Measurements from ENCODE around the gene ADRA2B.

The ADRA2B gene

DNA sequence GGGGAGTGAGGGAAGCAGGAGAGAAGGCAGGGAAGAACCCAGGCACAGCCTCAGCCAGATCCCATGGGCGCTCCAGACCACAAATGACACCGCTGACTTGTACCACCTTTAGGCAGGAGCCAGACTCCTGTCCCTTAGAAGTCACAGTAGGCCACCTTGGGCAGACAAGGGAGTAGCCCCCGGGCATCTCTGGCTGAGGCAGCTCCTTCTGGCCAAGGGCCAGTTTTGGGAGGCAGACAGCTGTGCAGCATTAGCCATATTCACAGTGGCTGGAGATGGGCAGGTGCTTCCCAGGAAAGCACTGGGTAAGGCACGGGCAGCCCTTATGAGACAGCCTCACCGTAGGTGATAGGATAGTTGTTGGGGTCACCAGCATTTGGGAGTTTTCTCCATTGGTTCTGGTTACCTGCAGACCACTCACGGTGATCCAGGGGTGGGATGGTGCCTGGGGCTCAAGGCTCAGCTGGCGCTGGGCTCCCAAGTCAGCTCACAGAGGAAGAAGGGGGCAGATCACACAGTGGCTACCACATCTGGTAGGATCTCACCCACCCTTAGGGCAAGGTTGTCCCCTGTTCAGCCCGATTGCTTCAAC is 19.9 kb upstream of the ADRA2B start:
- DNase-seq: no peak

DNA sequence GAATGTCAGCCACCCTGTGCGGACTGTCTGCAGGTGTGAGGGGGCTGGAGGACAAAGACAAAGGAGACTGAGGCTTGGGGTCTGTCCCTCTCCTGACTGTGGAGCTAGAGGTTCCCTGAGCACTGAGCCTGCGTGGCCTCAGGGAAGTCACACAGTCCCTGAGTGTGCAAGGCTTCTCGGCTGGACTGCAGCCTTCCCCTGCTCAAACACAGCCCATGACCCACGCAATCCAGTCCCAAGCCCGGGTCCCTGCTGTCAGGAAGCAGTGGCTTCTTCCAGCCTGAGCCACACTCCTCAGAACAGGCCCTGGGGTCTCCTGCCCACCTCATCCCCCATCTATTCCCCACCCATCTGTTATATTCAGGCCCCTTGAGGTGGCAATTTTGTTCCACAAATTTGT is 19.2 kb upstream of the ADRA2B start:
- no peak for DNase-seq

DNA sequence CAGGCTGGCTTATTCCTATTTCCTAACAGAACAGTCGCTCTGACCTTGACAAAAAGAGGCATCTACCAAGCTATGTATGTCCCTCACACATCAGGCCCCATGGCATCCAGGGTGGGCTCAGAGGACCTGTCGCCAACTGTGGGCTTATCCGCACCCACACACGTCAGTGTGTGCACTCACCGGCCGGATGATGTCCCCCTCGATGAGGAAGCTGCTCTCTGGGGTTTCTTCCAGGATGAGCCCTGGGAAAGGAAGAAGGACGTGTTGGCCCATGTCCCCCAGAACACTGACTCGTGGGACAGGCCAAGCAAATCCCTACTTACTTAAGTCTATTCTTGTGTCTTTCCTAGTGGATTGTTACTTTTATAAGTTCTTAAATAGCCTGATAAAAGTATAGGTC is 18.8 kb upstream of the ADRA2B start:
- DNase-seq: no peak

DNA sequence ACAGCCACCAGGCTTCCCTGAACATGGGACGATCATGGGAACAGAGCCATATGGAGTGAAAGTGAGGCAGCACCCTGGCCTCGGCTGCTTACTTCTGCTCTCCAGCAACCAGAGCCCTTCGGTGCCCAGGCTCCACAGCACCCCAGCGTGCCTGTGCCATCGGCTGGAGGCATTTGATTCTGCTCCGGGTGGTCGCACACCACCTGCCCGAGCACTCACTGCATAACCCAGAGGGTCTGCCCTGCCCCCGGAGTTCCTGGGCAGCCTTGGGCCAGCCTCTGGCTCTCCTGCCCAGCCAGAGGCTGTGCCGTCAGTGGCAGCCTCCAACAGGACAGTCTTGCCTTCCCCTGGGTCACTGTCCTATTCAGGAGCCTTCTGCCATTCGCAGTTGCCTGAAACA is 18.1 kb upstream of the ADRA2B start:
- no peak for DNase-seq

DNA sequence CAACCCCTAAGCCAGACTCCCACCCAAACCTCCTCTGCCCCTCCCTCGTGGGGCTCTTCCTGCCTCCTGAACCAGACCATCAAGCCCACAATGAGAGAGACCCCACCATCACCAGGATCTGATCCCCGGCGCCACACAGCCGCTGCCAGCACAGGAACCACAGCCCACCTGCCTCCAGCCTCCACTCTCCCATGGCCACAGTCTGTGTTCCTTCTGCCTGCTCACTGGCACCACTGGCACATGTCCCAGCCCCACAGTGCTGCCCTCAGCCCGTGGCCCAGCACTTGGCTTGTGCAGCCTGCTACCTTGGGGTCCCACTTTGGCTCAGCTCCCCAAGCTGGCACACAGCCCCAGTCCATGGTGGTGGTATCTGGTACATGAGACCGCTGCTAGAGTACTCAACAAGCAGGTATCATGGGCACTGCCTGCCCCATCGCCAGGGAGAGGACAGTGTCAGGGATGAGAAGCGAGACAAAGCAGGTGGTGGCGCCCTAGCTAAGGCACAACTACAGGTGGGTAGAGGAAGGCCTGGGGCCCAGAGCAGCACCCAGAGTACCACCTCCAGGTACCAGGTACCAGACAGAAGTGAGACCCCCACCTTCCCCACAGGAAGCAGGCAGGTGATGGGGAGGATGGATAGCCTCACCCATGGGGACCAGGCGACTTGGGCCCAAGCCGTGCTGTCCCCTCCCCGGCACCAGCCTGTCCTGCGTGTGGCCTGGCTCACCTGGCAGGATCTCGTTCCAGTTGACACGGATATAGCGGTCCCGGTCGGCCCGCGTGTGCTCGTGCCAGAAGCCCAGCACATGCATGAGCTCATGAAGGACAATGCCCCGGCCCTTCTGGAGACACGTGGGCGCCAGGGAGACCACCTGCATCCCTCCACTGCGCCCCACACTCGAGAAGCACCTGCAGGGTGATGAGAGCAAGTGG is 15.7 kb upstream of the ADRA2B start:
- no peak for DNase-seq

DNA sequence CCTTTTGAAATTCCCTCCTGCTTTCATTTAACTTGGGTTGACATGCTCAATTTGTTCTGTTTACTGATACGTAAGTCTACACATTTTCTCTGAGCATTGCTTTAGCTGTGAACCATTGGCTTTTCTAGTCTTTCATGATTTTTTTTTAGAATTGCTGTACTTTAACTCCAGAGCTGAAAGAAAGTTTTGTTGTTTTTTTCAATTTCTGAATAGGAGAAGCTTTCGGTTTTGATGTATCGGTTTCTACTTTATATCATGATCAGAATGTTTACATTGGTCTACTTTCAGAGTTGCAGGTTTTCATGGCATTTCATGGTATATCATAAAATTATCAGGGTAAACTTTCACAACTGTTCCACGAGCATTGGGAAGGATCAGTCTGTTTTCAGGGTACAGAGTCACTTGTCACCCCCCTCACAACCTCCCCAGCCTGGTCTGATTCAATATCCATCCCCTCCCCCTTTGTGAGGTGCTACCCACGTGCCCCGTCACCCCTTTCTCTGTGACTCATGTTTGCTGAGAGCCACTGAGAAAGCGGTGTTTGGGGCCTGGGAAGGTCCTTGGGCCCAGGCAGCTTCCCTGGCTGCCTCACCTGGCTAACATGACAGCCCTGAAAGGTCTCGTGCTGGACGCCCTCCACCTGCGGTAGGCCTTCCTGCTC is 14.9 kb upstream of the ADRA2B start:
- no peak for DNase-seq

DNA sequence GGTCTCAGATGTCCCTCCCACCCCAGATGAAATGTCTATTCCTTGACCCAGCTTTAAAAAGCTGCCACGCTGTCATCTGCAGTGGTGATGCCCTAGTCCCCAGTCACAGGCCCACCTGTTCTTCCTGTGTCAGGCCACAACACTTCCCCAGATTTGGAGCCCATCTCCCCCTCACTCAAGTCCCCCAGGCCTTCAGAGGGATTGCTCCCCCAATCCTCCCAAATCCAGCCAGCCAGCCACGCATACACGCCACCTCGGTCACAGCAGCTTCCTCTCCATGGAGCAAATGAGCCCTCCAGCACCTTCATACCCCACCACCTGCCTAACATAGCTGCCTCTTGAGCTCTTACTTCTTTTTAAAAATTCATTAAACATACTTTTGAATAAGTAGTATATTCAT is 14.1 kb upstream of the ADRA2B start:
- no peak for DNase-seq

DNA sequence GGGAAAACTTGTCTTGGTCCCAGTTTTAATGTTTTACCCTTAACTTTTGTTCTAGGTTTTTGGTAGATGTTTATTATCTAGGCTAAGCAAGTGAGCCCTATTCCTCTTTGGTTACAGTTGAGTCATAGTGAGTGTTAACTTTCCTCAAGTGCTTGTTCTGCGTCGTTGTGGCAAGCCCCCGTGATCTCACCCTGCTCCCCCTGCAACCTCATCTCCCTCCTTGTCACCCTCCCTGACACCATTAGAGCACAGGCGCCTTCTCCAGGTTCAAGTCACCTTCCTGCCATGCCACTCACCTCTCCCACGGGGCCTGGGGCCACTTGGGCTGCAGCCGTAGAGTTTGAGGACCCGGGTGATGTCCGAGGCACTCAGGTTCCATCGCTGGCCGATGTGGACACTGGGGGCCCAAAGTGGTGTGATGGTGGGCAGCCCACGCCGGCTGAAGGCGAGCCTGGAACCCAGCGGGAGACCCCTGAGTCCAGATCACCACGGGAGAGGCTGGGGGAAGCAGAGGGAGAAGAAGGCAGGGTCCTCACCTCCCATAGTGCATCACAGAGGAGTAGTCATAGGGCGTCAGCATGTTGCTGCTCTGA is 13.3 kb upstream of the ADRA2B start:
- no peak for DNase-seq

DNA sequence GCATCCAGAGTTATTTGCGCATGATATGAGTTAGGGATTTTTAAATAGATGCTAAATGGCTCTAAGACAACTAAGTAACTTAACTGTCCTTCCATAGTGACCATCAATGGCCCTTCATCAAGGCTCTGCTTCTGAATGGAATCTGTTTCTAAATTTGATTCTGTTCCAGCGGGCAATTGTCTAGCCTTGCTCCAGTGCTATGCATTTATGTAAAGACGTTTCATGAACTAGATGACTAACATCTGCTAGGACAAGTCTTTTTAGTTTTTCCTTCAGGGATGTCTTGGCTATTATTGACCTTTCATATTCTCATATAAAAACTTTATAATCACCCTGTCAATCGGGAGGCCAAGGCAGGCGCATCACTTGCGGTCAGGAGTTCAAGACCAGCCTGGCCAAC is 12.1 kb upstream of the ADRA2B start:
- no peak for DNase-seq

DNA sequence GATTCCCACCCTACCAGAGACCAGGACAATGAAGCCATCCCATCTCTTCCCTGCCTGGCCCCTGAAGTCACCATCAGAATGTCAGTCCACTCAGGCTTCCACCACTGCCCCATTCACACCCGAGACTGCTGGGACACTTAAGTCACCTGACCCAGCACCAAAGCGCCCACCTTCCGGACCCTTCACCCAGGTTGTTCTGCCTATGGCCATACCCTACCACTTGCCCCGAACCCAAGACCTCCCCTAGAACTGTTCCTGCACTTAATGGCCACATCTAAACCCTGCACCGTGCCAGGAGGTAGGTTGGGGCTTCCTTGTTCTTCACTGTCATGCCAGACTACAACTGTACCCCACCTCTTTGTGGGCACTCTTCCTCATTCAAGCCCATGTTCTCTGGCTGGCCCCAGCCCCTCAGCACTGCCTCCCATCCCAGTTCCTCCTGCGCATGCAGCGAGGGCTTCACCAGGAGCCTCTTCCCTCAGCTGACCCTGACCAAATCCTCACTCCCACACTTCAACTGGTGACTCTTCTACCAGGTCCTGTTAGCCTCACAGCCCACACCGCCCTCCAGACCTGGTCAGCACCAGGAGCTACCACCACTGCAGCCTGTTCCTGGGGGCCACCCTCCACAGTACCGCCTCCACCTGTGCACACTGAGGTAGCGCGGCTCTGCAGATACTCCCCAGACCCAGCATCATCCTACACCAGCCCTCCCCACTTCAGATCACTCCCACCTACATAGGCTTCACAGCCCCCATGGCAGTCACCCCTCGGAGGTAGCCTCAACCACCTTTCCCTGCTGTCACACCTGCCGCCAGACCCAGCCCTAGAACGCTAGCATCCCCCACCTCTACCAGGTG is 8.3 kb upstream of the ADRA2B start:
- no peak for DNase-seq

DNA sequence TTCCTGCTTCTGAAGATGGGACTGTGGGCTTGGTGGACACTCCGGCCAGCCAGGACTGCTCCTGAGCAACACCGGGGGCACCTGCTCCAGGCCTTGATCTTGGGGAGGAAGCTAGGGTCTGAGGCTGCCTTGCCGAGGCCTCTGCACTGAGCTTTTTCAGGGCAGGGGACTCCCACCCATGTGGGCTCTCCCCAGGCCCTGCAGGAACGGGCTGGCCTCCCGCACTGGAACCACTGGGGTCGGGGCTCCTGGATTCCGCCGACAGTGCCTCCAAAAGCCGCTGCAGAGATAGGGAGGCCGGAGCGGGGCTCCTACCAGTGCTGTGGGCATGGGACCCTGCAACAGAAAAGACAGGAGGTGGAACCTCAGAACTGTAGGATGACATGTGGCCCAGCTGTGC is 7.6 kb upstream of the ADRA2B start:
- DNase-seq: no peak

DNA sequence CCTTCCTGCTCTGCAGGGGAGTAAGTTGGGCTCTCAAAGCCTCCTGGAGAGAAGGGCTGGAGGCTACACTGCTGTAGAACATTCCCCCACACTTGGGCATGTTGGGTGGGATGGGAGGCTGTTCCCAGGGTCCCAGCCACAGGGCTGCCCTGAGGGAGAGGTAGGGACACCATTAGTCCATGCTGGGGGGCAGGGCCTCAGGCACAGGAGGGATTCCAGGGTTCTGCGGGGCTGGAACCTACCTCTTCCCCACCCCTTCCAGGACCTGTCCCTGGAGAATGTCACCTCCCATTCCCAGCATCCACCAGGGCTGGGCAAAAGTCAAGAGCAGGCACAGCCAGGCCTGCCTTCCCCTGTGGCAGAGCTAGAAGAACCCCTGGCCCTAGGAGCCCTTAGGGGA is 6.9 kb upstream of the ADRA2B start:
- DNase-seq: no peak

DNA sequence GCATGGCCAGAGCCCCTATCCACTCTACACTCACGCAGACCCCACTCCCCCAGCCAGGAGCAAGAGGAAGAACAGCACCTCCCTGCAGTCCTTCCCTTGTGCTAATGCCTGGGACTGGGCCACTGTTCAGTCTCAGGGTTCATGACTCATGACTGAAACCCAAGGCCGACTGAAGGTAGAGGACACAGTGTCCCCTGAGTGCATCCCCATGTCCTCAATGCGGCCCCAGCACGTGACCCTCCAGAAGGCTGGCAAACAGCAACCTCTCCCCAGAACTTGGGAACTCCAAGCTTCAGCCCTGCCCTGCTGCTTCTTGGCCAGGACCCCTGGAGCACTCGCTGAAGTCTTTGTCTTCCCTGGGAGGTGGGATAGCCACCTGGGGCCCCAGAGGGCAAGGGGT is 6.0 kb upstream of the ADRA2B start:
- no peak for DNase-seq

DNA sequence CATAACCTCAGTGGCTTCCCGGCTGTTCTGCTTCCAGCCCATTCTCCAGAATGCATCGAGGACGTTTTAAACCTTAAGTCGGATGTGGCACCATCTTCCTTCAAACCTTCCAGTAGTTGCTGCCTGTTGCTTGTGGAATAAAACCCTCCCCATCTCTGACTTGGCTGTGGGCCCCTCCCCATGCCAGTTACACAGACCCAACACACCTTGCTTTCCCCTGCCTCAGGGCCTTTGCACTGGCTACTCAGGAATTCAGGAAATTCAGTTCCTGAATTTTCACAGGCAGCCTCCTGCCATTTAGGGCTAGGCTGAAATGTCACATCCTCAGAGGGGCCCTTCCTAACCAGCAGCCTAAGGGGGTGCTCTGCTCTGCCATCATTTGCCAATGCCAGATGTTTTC is 5.0 kb upstream of the ADRA2B start:
- no peak for DNase-seq

DNA sequence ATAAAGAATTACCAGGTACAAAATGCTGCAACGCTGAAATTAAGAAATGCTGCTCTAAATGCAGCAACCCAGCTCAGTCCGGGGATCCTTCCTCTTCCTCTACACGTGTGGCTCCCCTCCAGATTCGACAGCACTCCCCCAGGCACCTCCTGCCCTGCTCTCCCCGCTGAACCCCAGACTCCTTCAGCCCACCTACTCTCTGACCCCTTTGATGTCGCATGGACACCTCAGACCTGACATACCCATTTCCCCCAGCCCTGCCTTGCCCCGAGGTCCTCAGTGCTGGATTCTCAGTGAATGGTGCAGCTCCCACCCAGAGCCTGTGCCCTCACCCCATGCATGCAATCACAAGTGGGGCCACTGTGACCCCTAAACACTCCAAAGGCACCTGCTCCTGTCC is 4.6 kb upstream of the ADRA2B start:
- no peak for DNase-seq

DNA sequence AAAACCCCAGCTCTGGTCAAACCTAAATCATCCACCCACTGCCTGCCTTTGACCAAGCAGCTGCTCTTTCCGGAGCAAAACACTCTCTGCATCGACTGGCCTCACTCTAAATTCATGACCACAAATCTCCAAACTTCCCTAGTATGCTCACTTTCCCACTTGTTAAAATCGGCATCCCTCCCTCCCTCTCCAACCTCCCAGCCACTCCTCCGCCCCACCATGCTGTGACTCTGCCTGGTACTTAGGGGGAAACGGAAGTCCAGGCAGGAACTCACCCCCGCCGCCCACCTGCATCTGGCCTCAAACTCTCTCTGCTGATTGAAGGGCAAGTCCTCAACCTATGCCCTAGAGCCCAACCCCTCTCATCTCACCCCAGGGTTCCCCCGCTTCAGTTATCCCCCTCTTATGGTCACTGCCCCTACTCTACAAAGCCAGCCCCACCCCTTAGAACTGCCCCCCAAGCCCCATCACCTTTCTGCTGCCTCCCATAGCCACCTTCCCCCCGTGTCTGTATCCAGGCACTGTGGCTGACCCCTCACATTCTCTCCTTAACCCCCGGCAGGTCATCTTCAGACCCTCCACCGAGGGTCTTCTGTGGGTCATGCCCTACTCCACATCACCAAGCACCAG is 3.8 kb upstream of the ADRA2B start:
- DNase-seq: no peak

DNA sequence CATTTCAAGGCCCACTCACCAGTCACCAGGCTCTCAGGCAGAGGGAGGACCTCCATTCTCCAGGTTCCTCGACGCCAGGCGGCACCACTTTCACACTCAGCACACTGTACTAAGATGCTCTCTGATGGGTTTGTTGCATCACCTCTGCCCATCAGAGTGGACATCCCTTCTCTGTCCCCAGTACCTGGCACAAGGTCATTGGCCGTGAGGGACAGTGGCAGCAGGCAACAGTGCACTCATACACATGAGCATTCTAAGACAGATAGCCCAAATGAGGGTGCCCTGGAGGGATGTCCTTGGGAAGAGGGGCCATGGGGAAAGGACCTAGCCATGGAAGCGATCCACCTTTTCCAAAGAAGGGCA is 3.0 kb upstream of the ADRA2B start:
- no peak for DNase-seq

DNA sequence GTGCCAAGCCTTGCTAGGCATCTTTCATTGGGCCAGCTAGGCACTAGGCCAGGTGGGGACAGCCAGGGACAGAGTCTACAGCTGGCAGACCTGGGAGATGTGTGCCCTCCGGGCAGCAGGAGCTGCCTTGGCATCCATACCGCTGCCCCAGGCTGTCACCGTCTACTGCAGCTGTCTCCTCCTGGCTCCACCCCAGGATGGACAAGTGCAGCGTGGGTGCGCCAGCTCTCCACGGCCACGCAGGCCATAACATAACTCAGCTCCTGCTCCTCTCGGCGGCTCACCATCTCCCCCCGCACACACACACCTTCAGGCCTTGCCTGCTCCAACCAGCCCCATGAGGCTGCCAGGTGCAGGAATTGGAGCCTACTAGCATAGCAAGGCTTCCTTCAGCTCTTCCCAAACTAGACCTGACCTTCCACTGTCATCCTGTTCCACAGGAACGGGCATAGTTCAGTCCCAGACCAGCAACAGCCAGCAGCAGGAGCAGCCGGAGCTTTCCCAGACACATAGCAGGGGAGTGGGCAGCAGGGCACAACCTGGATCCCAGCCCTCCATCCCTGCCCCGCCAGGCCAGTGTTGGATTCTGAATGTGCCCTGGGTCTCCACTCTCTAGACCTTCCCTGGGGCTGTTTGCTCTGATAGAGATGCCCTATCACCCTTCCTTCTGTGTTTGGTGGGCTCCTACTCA is 2.5 kb upstream of the ADRA2B start:
- no peak for DNase-seq

DNA sequence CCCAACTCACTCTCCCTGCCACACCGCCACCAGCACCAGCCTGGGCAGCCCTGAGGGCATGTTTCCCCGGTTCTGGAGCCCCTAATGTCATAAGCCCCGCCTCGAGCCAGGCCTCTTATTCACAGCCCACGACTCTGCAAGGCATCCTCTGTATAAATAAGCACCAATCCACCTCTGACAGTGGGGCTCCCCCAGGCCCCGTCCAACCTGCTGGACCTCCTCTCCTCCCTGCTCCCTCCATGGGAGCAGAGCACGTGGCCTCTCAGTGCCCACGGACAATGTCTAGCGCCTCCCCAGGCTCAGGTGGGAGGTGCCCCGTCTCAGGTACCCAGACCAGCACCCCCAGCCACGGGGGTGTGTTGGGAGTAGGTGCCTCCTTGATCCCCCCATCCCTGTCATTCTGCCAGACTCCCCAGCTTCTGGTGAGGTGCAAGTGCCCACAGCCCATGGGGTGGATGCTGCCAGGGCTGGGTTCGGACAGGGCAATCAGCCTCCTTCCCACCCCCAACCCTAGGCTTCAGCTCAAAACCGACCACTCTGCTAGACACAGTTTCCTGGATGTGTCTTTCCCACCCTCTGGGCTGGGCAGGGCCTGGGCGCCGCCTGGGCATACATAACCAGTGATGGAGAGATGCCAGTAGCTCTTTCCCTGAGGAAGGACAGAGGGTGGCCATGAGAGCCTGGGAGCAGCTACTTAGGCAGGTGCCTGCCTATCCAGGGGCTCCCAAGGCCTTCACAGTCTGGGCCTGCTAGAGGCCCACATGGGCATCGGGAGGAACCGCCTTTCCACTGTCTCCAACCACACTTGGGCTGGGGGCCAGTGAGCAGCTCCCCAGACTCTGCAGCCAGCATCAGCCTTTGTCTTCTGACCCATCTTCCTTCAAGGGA is 1.6 kb upstream of the ADRA2B start:
- DNase-seq: no peak

DNA sequence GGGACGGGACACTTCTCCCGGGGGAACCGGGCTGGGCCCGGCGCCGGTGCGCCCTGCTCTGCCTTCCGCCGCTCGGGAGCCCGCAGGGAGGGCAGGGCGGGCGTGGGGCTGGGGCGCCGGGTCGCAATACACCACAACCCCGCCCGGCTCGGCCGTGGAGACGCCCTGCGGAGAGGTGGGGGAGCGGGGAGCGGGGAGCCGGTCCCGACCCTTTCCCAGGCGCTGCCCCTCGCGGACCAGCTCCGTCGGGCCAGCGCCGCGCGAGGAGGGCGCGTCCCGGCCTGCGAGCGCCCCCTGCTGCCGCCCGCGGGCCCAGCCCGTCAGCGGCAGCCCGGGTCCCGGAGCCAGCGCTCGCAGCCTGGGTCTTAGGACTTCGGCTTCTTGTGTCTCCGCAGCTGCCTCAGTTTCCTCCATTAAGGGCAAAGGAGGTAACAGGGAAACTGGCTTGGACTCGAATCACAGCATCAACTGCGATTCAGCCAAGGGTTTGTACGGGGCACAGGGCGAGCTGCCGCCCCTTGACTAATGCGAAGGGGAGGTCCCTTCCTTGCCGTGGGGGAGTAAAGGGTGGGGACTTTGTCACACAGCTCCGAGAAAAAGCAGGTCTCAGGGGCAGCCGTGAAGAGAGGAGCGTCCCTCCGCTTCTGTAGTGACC is 635 bp upstream of the ADRA2B start:
- no peak for DNase-seq

Data from NCI-H1092 (cell line).